Measurements from ENCODE around the gene C22orf23.

- no peak for TF ChIP-seq POLR2AphosphoS5 (IDR thresholded peaks at IDR 0.05)
- no peak for TF ChIP-seq CTCF (IDR thresholded peaks at IDR 0.05)
- no peak for TF ChIP-seq POLR2A (IDR thresholded peaks at IDR 0.05)
- TF ChIP-seq EP300 (IDR thresholded peaks at IDR 0.05), result no peak
These were observed 38.5 kb upstream of the C22orf23 start for GRCh38 chr22:37991731-37992442.
